WTC11 (cell line): Measurements from ENCODE around the gene MAPKAP1. TPM values are rescaled to one million over a fixed set of nuclear protein-coding genes. Genes with fewer than 3 reads are reported as not detected.

ENCODE experiments used
- ATAC-seq: fragments of 200-7000 bp; cut with Tn5 transposase; 2 replicates; pipeline ENCODE4 v1.10.0; 2021; ENCODE audit warnings: mild to moderate bottlenecking, moderate library complexity
- CTCF ChIA-PET: fragments of 300-600 bp; sonication (Branson Sonifier 250); formaldehyde crosslinking; loops from one replicate; lab custom pipeline; 2021; ENCODE audit warnings: antibody characterized with exemption; lab: Charles Lee
- POLR2A ChIA-PET: fragments of 350-600 bp; sonication (Branson Sonifier 250); formaldehyde crosslinking; loops from one replicate; lab custom pipeline; 2021; ENCODE audit warnings: antibody characterized with exemption; lab: Charles Lee
- DNase-seq: peaks from one replicate; pipeline ENCODE4 v3.0.0; 2021; ENCODE audit warnings: low spot score
- H3K27ac Mint-ChIP-seq: 2 replicates; pipeline ENCODE4 v1.8.0; 2021; ENCODE audit warnings: mixed read lengths
- H3K27me3 Mint-ChIP-seq: 2 replicates; pipeline ENCODE4 v1.8.0; 2021; ENCODE audit warnings: low read depth, mild to moderate bottlenecking, moderate library complexity, mixed read lengths
- H3K36me3 Mint-ChIP-seq: 2 replicates; pipeline ENCODE4 v1.8.0; 2021; ENCODE audit warnings: mixed read lengths
- H3K4me1 Mint-ChIP-seq: 2 replicates; pipeline ENCODE4 v1.8.0; 2022; ENCODE audit warnings: mixed read lengths
- H3K4me3 Mint-ChIP-seq: 2 replicates; pipeline ENCODE4 v1.8.0; 2021; ENCODE audit warnings: mild to moderate bottlenecking, moderate library complexity, mixed read lengths
- H3K9me3 Mint-ChIP-seq: 2 replicates; pipeline ENCODE4 v1.8.0; 2021; ENCODE audit warnings: mixed read lengths
- FOXP4 ChIP-seq: sonication (generic); formaldehyde crosslinking; IDR thresholded peaks from 2 replicates; pipeline ENCODE4 v1.8.0; 2022; ENCODE audit warnings: mild to moderate bottlenecking, missing genetic modification reagents
- HMGA2 ChIP-seq: fragments of 250-450 bp; sonication (Bioruptor Pico); IDR thresholded peaks from 2 replicates; pipeline ENCODE4 v1.4.0; 2021; ENCODE audit warnings: mild to moderate bottlenecking, moderate library complexity
- MLX ChIP-seq: sonication (generic); formaldehyde crosslinking; IDR thresholded peaks from 2 replicates; pipeline ENCODE4 v1.8.1; 2023; ENCODE audit warnings: mild to moderate bottlenecking, missing genetic modification reagents, moderate library complexity
- NFYB ChIP-seq: sonication (generic); formaldehyde crosslinking; conservative IDR thresholded peaks from 2 replicates; pipeline ENCODE4 v1.8.0; 2022; ENCODE audit warnings: low read depth, missing genetic modification reagents
- OVOL2 ChIP-seq: fragments of 250-450 bp; sonication (Bioruptor Pico); IDR thresholded peaks from 2 replicates; pipeline ENCODE4 v1.9.0; 2021; ENCODE audit warnings: mild to moderate bottlenecking, borderline replicate concordance
- RORB ChIP-seq: fragments of 250-450 bp; sonication (Bioruptor Pico); IDR thresholded peaks from 2 replicates; pipeline ENCODE4 v1.9.0; 2021; ENCODE audit warnings: mild to moderate bottlenecking
- SMAD4 ChIP-seq: sonication (generic); formaldehyde crosslinking; IDR thresholded peaks from 2 replicates; pipeline ENCODE4 v1.8.0; 2022; ENCODE audit warnings: mild to moderate bottlenecking, missing genetic modification reagents
- STAT6 ChIP-seq: sonication (generic); formaldehyde crosslinking; conservative IDR thresholded peaks from 2 replicates; pipeline ENCODE4 v1.8.1; 2023; ENCODE audit warnings: mild to moderate bottlenecking, low read depth, missing genetic modification reagents, moderate library complexity
- TP53 ChIP-seq: sonication (generic); formaldehyde crosslinking; IDR thresholded peaks from 2 replicates; pipeline ENCODE4 v1.8.1; 2023; ENCODE audit warnings: mild to moderate bottlenecking, missing genetic modification reagents
- ZNF121 ChIP-seq: sonication (generic); formaldehyde crosslinking; IDR thresholded peaks from 2 replicates; pipeline ENCODE4 v1.8.0; 2023; ENCODE audit warnings: missing genetic modification reagents
- ZNF219 ChIP-seq: sonication (generic); formaldehyde crosslinking; IDR thresholded peaks from 2 replicates; pipeline ENCODE4 v1.8.0; 2023; ENCODE audit warnings: missing genetic modification reagents, mild to moderate bottlenecking, borderline replicate concordance
- ZNF396 ChIP-seq: fragments of 250-450 bp; sonication (Bioruptor Pico); IDR thresholded peaks from 2 replicates; pipeline ENCODE4 v1.8.0; 2021; ENCODE audit warnings: mild to moderate bottlenecking, moderate library complexity, borderline replicate concordance
- ZNF416 ChIP-seq: fragments of 250-450 bp; sonication (Bioruptor Pico); IDR thresholded peaks from 2 replicates; pipeline ENCODE4 v1.9.0; 2021; ENCODE audit warnings: mild to moderate bottlenecking, inconsistent platforms
- ZNF425 ChIP-seq: fragments of 250-450 bp; sonication (Bioruptor Pico); conservative IDR thresholded peaks from 2 replicates; pipeline ENCODE4 v1.9.0; 2021; ENCODE audit warnings: mild to moderate bottlenecking
- total RNA-seq: library from RNA; stranded (reverse); gene quantifications from 3 replicates; pipeline ENCODE4 v1.2.3, GENCODE V29; 2021
- TF ChIP-seq, protein P1 (sequence below): fragments of 250-450 bp; sonication (Bioruptor Pico); IDR thresholded peaks from 2 replicates; pipeline ENCODE4 v1.8.0; 2021; ENCODE audit warnings: mild to moderate bottlenecking
- TF ChIP-seq, protein P2 (sequence below): sonication (generic); formaldehyde crosslinking; IDR thresholded peaks from 2 replicates; pipeline ENCODE4 v1.8.1; 2023; ENCODE audit warnings: mild to moderate bottlenecking, missing genetic modification reagents, borderline replicate concordance
- TF ChIP-seq, protein P3 (sequence below): sonication (generic); formaldehyde crosslinking; conservative IDR thresholded peaks from 2 replicates; pipeline ENCODE4 v1.8.1; 2022; ENCODE audit warnings: mild to moderate bottlenecking, missing genetic modification reagents
- TF ChIP-seq, protein P4 (sequence below): sonication (generic); formaldehyde crosslinking; IDR thresholded peaks from 2 replicates; pipeline ENCODE4 v1.8.0; 2022; ENCODE audit warnings: missing genetic modification reagents

Gene MAPKAP1
- total RNA-seq, 1 experiment from 2014 or later = 111 TPM

DNA sequence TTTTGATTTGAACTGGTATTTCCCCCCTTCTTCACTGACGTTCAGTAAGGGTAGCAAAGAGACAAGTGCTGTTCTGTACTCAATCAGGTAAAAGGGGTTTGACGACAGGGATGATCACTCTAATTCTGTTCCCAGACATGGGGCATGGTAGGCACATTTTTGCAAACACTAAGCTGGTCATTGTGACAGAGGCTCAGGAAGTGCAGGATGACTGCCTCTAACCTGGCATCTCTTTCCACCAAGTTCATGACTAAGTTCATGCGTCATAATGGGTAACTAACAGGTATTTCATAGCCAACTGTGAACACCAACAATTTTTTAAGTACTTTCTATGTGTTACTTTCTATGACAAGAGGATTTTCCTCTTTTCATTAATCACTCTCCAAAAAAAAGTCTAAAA is 166.5 kb downstream of the MAPKAP1 start:
- CTCF ChIA-PET = interaction anchor here (1.1 kb wide), 1 partner anchor 18 kb away, joined by 3 read pairs; no protein-coding TSS in a partner anchor
- H3K27ac Mint-ChIP-seq = no peak overlapping the region; the same call in 1 of the 2 replicates
- peaks cover 9% of the 10 kb centered on the region for H3K4me1 Mint-ChIP-seq
- no peaks in the 10 kb centered on the region for H3K36me3 Mint-ChIP-seq
- no peaks in the 10 kb centered on the region for H3K27me3 Mint-ChIP-seq
- POLR2A ChIA-PET = interaction anchor here (0.5 kb wide), 1 partner anchor 266 kb away, joined by 4 read pairs; no protein-coding TSS in a partner anchor
- H3K4me3 Mint-ChIP-seq = no peak overlapping the region
- TF ChIP-seq ZNF396 (no peak), ZNF121 (no peak), TP53 (CRISPR knock-in tag) (no peak), ZNF416 (CRISPR knock-in tag) (no peak), FOXP4 (CRISPR knock-in tag) (no peak), MLX (CRISPR knock-in tag) (no peak), NFYB (CRISPR knock-in tag) (no peak), RORB (CRISPR knock-in tag) (no peak), ZNF425 (no peak), SMAD4 (CRISPR knock-in tag) (no peak), OVOL2 (CRISPR knock-in tag) (no peak), ZNF219 (CRISPR knock-in tag) (no peak), HMGA2 (CRISPR knock-in tag) (no peak), STAT6 (CRISPR knock-in tag) (no peak)
- TF ChIP-seq, protein P1, sequence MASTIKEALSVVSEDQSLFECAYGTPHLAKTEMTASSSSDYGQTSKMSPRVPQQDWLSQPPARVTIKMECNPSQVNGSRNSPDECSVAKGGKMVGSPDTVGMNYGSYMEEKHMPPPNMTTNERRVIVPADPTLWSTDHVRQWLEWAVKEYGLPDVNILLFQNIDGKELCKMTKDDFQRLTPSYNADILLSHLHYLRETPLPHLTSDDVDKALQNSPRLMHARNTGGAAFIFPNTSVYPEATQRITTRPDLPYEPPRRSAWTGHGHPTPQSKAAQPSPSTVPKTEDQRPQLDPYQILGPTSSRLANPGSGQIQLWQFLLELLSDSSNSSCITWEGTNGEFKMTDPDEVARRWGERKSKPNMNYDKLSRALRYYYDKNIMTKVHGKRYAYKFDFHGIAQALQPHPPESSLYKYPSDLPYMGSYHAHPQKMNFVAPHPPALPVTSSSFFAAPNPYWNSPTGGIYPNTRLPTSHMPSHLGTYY = no peak
- TF ChIP-seq, protein P2, sequence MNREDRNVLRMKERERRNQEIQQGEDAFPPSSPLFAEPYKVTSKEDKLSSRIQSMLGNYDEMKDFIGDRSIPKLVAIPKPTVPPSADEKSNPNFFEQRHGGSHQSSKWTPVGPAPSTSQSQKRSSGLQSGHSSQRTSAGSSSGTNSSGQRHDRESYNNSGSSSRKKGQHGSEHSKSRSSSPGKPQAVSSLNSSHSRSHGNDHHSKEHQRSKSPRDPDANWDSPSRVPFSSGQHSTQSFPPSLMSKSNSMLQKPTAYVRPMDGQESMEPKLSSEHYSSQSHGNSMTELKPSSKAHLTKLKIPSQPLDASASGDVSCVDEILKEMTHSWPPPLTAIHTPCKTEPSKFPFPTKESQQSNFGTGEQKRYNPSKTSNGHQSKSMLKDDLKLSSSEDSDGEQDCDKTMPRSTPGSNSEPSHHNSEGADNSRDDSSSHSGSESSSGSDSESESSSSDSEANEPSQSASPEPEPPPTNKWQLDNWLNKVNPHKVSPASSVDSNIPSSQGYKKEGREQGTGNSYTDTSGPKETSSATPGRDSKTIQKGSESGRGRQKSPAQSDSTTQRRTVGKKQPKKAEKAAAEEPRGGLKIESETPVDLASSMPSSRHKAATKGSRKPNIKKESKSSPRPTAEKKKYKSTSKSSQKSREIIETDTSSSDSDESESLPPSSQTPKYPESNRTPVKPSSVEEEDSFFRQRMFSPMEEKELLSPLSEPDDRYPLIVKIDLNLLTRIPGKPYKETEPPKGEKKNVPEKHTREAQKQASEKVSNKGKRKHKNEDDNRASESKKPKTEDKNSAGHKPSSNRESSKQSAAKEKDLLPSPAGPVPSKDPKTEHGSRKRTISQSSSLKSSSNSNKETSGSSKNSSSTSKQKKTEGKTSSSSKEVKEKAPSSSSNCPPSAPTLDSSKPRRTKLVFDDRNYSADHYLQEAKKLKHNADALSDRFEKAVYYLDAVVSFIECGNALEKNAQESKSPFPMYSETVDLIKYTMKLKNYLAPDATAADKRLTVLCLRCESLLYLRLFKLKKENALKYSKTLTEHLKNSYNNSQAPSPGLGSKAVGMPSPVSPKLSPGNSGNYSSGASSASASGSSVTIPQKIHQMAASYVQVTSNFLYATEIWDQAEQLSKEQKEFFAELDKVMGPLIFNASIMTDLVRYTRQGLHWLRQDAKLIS = no peak
- TF ChIP-seq, protein P3, sequence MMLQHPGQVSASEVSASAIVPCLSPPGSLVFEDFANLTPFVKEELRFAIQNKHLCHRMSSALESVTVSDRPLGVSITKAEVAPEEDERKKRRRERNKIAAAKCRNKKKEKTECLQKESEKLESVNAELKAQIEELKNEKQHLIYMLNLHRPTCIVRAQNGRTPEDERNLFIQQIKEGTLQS (CRISPR knock-in tag) = no peak
- TF ChIP-seq, protein P4, sequence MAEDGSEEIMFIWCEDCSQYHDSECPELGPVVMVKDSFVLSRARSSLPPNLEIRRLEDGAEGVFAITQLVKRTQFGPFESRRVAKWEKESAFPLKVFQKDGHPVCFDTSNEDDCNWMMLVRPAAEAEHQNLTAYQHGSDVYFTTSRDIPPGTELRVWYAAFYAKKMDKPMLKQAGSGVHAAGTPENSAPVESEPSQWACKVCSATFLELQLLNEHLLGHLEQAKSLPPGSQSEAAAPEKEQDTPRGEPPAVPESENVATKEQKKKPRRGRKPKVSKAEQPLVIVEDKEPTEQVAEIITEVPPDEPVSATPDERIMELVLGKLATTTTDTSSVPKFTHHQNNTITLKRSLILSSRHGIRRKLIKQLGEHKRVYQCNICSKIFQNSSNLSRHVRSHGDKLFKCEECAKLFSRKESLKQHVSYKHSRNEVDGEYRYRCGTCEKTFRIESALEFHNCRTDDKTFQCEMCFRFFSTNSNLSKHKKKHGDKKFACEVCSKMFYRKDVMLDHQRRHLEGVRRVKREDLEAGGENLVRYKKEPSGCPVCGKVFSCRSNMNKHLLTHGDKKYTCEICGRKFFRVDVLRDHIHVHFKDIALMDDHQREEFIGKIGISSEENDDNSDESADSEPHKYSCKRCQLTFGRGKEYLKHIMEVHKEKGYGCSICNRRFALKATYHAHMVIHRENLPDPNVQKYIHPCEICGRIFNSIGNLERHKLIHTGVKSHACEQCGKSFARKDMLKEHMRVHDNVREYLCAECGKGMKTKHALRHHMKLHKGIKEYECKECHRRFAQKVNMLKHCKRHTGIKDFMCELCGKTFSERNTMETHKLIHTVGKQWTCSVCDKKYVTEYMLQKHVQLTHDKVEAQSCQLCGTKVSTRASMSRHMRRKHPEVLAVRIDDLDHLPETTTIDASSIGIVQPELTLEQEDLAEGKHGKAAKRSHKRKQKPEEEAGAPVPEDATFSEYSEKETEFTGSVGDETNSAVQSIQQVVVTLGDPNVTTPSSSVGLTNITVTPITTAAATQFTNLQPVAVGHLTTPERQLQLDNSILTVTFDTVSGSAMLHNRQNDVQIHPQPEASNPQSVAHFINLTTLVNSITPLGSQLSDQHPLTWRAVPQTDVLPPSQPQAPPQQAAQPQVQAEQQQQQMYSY = no peak
- TF ChIP-seq, all 79 proteins: peak for 0
- no peak for DNase-seq
- no peak for ATAC-seq
- H3K9me3 Mint-ChIP-seq = no peaks in the 10 kb centered on the region
